Activated CD8-positive, alpha-beta T cell treated with anti-CD3 and anti-CD28 coated beads, Interleukin-2, amount 10 ng/mL, durations not matched to agents 7 days and 5 days (primary cell): Measurements from ENCODE around the gene GSPT1. TPM values are rescaled to one million over a fixed set of nuclear protein-coding genes. Genes with fewer than 3 reads are reported as not detected.
"Not testable (repeated sequence)": the region's sequence is repeated elsewhere in the genome, so short reads cannot be mapped to it uniquely, and the experiment has no call there.

Source experiments
- ATAC-seq: fragments of 150-1000 bp; cut with Tn5 transposase; one replicate; pipeline ENCODE4 v1.10.0; 2021; ENCODE audit warnings: moderate library complexity
- CTCF ChIA-PET: fragments of 350-600 bp; sonication (Branson Sonifier 250); formaldehyde crosslinking; loops from one replicate; lab custom pipeline; 2021; ENCODE audit warnings: antibody characterized with exemption; lab: Charles Lee
- POLR2A ChIA-PET: fragments of 350-600 bp; sonication (Branson Sonifier 250); formaldehyde crosslinking; loops from one replicate; lab custom pipeline; 2021; ENCODE audit warnings: antibody characterized with exemption; lab: Charles Lee
- DNase-seq: peaks from one replicate; pipeline ENCODE4 v3.0.0-alpha.2; 2020
- H3K27ac Mint-ChIP-seq: one replicate; pipeline ENCODE4 v1.8.0; 2021; ENCODE audit warnings: mild to moderate bottlenecking, mixed read lengths
- H3K27me3 Mint-ChIP-seq: one replicate; pipeline ENCODE4 v1.8.0; 2021; ENCODE audit warnings: low read depth, mixed read lengths
- H3K36me3 Mint-ChIP-seq: one replicate; pipeline ENCODE4 v1.8.0; 2021; ENCODE audit warnings: low read depth, mixed read lengths
- H3K4me1 Mint-ChIP-seq: one replicate; pipeline ENCODE4 v1.8.0; 2021; ENCODE audit warnings: low read depth, mixed read lengths
- H3K4me3 Mint-ChIP-seq: one replicate; pipeline ENCODE4 v1.8.0; 2021; ENCODE audit warnings: mild to moderate bottlenecking, mixed read lengths
- H3K9me3 Mint-ChIP-seq: one replicate; pipeline ENCODE4 v1.8.0; 2022; ENCODE audit warnings: mixed read lengths; ENCODE audit not compliant: insufficient read depth
- total RNA-seq, 2 experiments: library from RNA; stranded (reverse); gene quantifications; one replicate each; pipeline ENCODE4 v1.2.3, GENCODE V29; 2021

Gene GSPT1
- total RNA-seq, 2 experiments from 2014 or later, result 110 to 114 TPM

GRCh38 chr16:11949527-11949926 is 33.8 kb upstream of the GSPT1 start:
- POLR2A ChIA-PET, result no interaction called here
- CTCF ChIA-PET, result interaction anchor here (1.0 to 1.8 kb wide), 7 partner anchors 20 to 146 kb away, joined by 3 to 45 read pairs (median 4); no protein-coding TSS in a partner anchor
- DNase-seq (peak; percentile 34), ATAC-seq (peak; percentile 44)
- H3K36me3 Mint-ChIP-seq, result no peaks in the 10 kb centered on the region
- no peak overlapping the region for H3K27ac Mint-ChIP-seq
- H3K9me3 Mint-ChIP-seq, result no peaks in the 10 kb centered on the region
- no peaks in the 10 kb centered on the region for H3K4me1 Mint-ChIP-seq
- no peaks in the 10 kb centered on the region for H3K27me3 Mint-ChIP-seq
- H3K4me3 Mint-ChIP-seq, result no peak overlapping the region

GRCh38 chr16:11948819-11949218 is 33.1 kb upstream of the GSPT1 start:
- no peak overlapping the region for H3K27ac Mint-ChIP-seq
- no peaks in the 10 kb centered on the region for H3K27me3 Mint-ChIP-seq
- H3K36me3 Mint-ChIP-seq, result no peaks in the 10 kb centered on the region
- DNase-seq (no peak), ATAC-seq (no peak)
- ChIA-PET CTCF (interaction anchor here (1.0 to 1.8 kb wide), 7 partner anchors 21 to 146 kb away, joined by 3 to 45 read pairs (median 4); no protein-coding TSS in a partner anchor), POLR2A (no interaction called here)
- no peaks in the 10 kb centered on the region for H3K9me3 Mint-ChIP-seq
- H3K4me1 Mint-ChIP-seq, result no peaks in the 10 kb centered on the region
- H3K4me3 Mint-ChIP-seq, result no peak overlapping the region

- no peak for ATAC-seq
- H3K4me1 Mint-ChIP-seq, result no peaks in the 10 kb centered on the region
- ChIA-PET POLR2A (interaction anchor here (0.6 kb wide), 1 partner anchor 154 kb away, joined by 3 read pairs; no protein-coding TSS in a partner anchor), CTCF (interaction anchor here (3.4 kb wide), 1 partner anchor 121 kb away, joined by 15 read pairs; no protein-coding TSS in a partner anchor)
- H3K4me3 Mint-ChIP-seq, result no peak overlapping the region
- no peaks in the 10 kb centered on the region for H3K27me3 Mint-ChIP-seq
- no peak overlapping the region for H3K27ac Mint-ChIP-seq
- no peaks in the 10 kb centered on the region for H3K9me3 Mint-ChIP-seq
- DNase-seq, result no peak
- no peaks in the 10 kb centered on the region for H3K36me3 Mint-ChIP-seq
Observed at GRCh38 chr16:11946433-11946832, 30.7 kb upstream of the GSPT1 start.

GRCh38 chr16:11941945-11942344 is 26.2 kb upstream of the GSPT1 start, which contains the start of gene NPIPB2:
TSS of gene NPIPB2 (minus strand) at chr16:11942045. CDS start at chr16:11942045, 0 bp downstream.
- DNase-seq, H3K27me3 Mint-ChIP-seq, H3K9me3 Mint-ChIP-seq, H3K36me3 Mint-ChIP-seq, H3K4me3 Mint-ChIP-seq, H3K27ac Mint-ChIP-seq, H3K4me1 Mint-ChIP-seq, ATAC-seq, POLR2A ChIA-PET, CTCF ChIA-PET: not testable (repeated sequence)

- H3K27me3 Mint-ChIP-seq, CTCF ChIA-PET, H3K36me3 Mint-ChIP-seq, POLR2A ChIA-PET, DNase-seq, H3K4me3 Mint-ChIP-seq, H3K4me1 Mint-ChIP-seq, H3K9me3 Mint-ChIP-seq, H3K27ac Mint-ChIP-seq, ATAC-seq: not testable (repeated sequence)
Observed at GRCh38 chr16:11927350-11927749, 11.6 kb upstream of the GSPT1 start.

GRCh38 chr16:11924046-11924445 is 8.3 kb upstream of the GSPT1 start:
- H3K36me3 Mint-ChIP-seq, DNase-seq, H3K4me3 Mint-ChIP-seq, CTCF ChIA-PET, ATAC-seq, H3K9me3 Mint-ChIP-seq, H3K27me3 Mint-ChIP-seq, H3K27ac Mint-ChIP-seq, H3K4me1 Mint-ChIP-seq, POLR2A ChIA-PET: not testable (repeated sequence)

GRCh38 chr16:11916524-11917285 is 949 bp upstream of the GSPT1 start:
- H3K9me3 Mint-ChIP-seq, result no peaks in the 10 kb centered on the region
- peaks cover 30% of the 10 kb centered on the region for H3K4me1 Mint-ChIP-seq
- peaks cover 11% of the 10 kb centered on the region for H3K27me3 Mint-ChIP-seq
- DNase-seq (no peak), ATAC-seq (no peak)
- peak overlapping the region; percentile 94 for H3K27ac Mint-ChIP-seq
- ChIA-PET POLR2A (interaction anchor here (0.8 to 1.6 kb wide), 4 partner anchors 60 to 175 kb away, joined by 3 to 7 read pairs (median 4); partner anchors contain the start of genes SNX29 and TXNDC11), CTCF (interaction anchor here (0.6 kb wide), 1 partner anchor 151 kb away, joined by 3 read pairs; no protein-coding TSS in a partner anchor)
- H3K36me3 Mint-ChIP-seq, result peaks cover 24% of the 10 kb centered on the region
- H3K4me3 Mint-ChIP-seq, result peak overlapping the region; percentile 86

- Mint-ChIP-seq H3K27me3 (peaks cover 11% of the 10 kb centered on the region), H3K4me1 (peaks cover 41% of the 10 kb centered on the region), H3K36me3 (peaks cover 27% of the 10 kb centered on the region), H3K27ac (peak overlapping the region; percentile 94), H3K4me3 (peak overlapping the region; percentile 87), H3K9me3 (no peaks in the 10 kb centered on the region)
- ATAC-seq, result peak; percentile 28
- DNase-seq, result peak; percentile 47
- ChIA-PET POLR2A (interaction anchor here (1.0 to 1.8 kb wide), 4 partner anchors 62 to 173 kb away, joined by 3 to 7 read pairs (median 4); partner anchors contain the start of genes SNX29 and TXNDC11), CTCF (no interaction called here)
Observed at GRCh38 chr16:11915114-11915643, 577 bp downstream of the GSPT1 start.

- POLR2A ChIA-PET, result interaction anchor here (0.6 to 1.8 kb wide), 7 partner anchors 20 to 172 kb away, joined by 3 to 6 read pairs (median 3); partner anchors contain the start of genes RSL1D1, SNX29 and TXNDC11
- peaks cover 5% of the 10 kb centered on the region for H3K27me3 Mint-ChIP-seq
- DNase-seq (peak; percentile 60), ATAC-seq (no peak)
- no peaks in the 10 kb centered on the region for H3K9me3 Mint-ChIP-seq
- H3K4me3 Mint-ChIP-seq, result peak overlapping the region; percentile 87
- H3K27ac Mint-ChIP-seq, result peak overlapping the region; percentile 93
- peaks cover 46% of the 10 kb centered on the region for H3K4me1 Mint-ChIP-seq
- H3K36me3 Mint-ChIP-seq, result peaks cover 29% of the 10 kb centered on the region
- CTCF ChIA-PET, result interaction anchor here (1.3 kb wide), 1 partner anchor 154 kb away, joined by 8 read pairs; no protein-coding TSS in a partner anchor
Observed at GRCh38 chr16:11914210-11915113, 1.3 kb downstream of the GSPT1 start.

GRCh38 chr16:11913425-11914079 is 2.2 kb downstream of the GSPT1 start:
- H3K4me3 Mint-ChIP-seq, result peak overlapping the region; percentile 87
- peak; percentile 29 for DNase-seq
- ChIA-PET POLR2A (interaction anchor here (0.6 to 1.8 kb wide), 6 partner anchors 19 to 171 kb away, joined by 3 to 6 read pairs (median 3); partner anchors contain the start of genes RSL1D1, SNX29 and TXNDC11), CTCF (interaction anchor here (1.3 kb wide), 1 partner anchor 154 kb away, joined by 8 read pairs; no protein-coding TSS in a partner anchor)
- H3K36me3 Mint-ChIP-seq, result peaks cover 36% of the 10 kb centered on the region
- H3K4me1 Mint-ChIP-seq, result peaks cover 53% of the 10 kb centered on the region
- peak overlapping the region; percentile 93 for H3K27ac Mint-ChIP-seq
- ATAC-seq, result no peak
- no peaks in the 10 kb centered on the region for H3K9me3 Mint-ChIP-seq
- peaks cover 2% of the 10 kb centered on the region for H3K27me3 Mint-ChIP-seq
